K562 (cell line): Measurements from ENCODE around the gene QSOX2. TPM values are rescaled to one million over a fixed set of nuclear protein-coding genes. Genes with fewer than 3 reads are reported as not detected.

ENCODE experiments used
- ATAC-seq: fragments of 200-7000 bp; cut with Tn5 transposase; 3 replicates; pipeline ENCODE4 v1.9.1; 2020; ENCODE audit warnings: moderate library complexity
- BruUV-seq: library from RNA; stranded (reverse); fragments of 400-500 nt; replicated peaks from 2 replicates; lab custom pipeline; 2021; lab: Mats Ljungman, UMichigan
- CTCF ChIA-PET: fragments of 300-600 bp; formaldehyde crosslinking; extraction: SDS; loops from one replicate; lab custom pipeline; 2021; ENCODE audit warnings: low intra/inter-chr PET ratio; lab: Yijun Ruan, JAX
- POLR2A ChIA-PET: fragments of 300-600, 350-650 bp; sonication (Branson Sonifier 250); formaldehyde crosslinking; extraction: SDS; loops from one replicate; lab custom pipeline; 2021; ENCODE audit warnings: antibody characterized with exemption, inconsistent platforms; lab: Yijun Ruan, JAX
- DNase-seq, 4 experiments: peaks; one replicate each; pipeline versions ENCODE4 v3.0.0 to v3.0.0-alpha.2; 2011 to 2018; ENCODE audit warnings: low spot score in 3 of 4, mixed read lengths in 3 of 4; ENCODE audit errors: extremely low read depth in 1 of 4
- FAIRE-seq: peaks from 2 replicates; lab custom pipeline; 2011; peaks lifted over from hg19 to GRCh38; lab: Jason Lieb, UNC
- H2AFZ ChIP-seq: 2 replicates; pipeline ENCODE4 v1.6.0; 2011; ENCODE audit warnings: low read depth, low read length, control low read depth, inconsistent platforms
- H3K27ac ChIP-seq: fragments of 200-600 bp; 3 replicates; pipeline ENCODE4 v1.8.0; 2011; ENCODE audit warnings: low read depth, mild to moderate bottlenecking, control low read depth, inconsistent platforms, low read length, moderate library complexity, mixed read lengths; ENCODE audit errors: extremely low read depth
- H3K27me3 ChIP-seq, 2 experiments: fragments of 300-600 bp in 1 of 2; 2 replicates in 1 of 2; 3 replicates in 1 of 2; pipeline versions ENCODE4 v1.6.0 to v1.8.0; 2011; ENCODE audit warnings: inconsistent platforms in 2 of 2, low read length in 2 of 2, mild to moderate bottlenecking in 1 of 2, mixed read lengths in 1 of 2, moderate library complexity in 1 of 2; ENCODE audit not compliant: control insufficient read depth in 2 of 2, insufficient read depth in 2 of 2
- H3K36me3 ChIP-seq: fragments of 300-600 bp; 3 replicates; pipeline ENCODE4 v1.8.0; 2011; ENCODE audit warnings: mild to moderate bottlenecking, low read length, inconsistent platforms; ENCODE audit not compliant: control insufficient read depth, insufficient read depth
- H3K4me1 ChIP-seq, 2 experiments: fragments of 200-600 bp in 1 of 2; replicated peaks in 1 of 2; 2 replicates in 1 of 2; 3 replicates in 1 of 2; pipeline versions ENCODE4 v1.5.1 to v1.8.0; 2011; ENCODE audit warnings: inconsistent platforms in 2 of 2, low read length in 2 of 2, mild to moderate bottlenecking in 1 of 2, mixed read lengths in 1 of 2, moderate library complexity in 1 of 2; ENCODE audit not compliant: control insufficient read depth in 2 of 2, insufficient read depth in 2 of 2
- H3K4me2 ChIP-seq: 2 replicates; pipeline ENCODE4 v1.6.1; 2011; ENCODE audit warnings: low read length, control low read depth, inconsistent platforms, mixed read lengths; ENCODE audit not compliant: insufficient read depth
- H3K4me3 ChIP-seq: fragments of 200-600 bp; sonication (generic), shearing (Covaris generic); 2 replicates; pipeline ENCODE4 v1.5.1; 2016; ENCODE audit warnings: control low read depth, inconsistent platforms
- H3K79me2 ChIP-seq: fragments of 200-600 bp; 3 replicates; pipeline ENCODE4 v1.8.0; 2011; ENCODE audit warnings: low read length, inconsistent platforms; ENCODE audit not compliant: control insufficient read depth, insufficient read depth
- H3K9ac ChIP-seq, 2 experiments: 2 replicates each; pipeline versions ENCODE4 v1.6.0 to v1.6.1; 2011; ENCODE audit warnings: low read depth in 2 of 2, low read length in 2 of 2, control low read depth in 1 of 2, inconsistent platforms in 1 of 2, mild to moderate bottlenecking in 1 of 2, mixed read lengths in 1 of 2; ENCODE audit not compliant: insufficient read depth in 1 of 2
- H3K9me1 ChIP-seq: one replicate; pipeline ENCODE4 v1.6.0; 2011; ENCODE audit warnings: inconsistent platforms, mild to moderate bottlenecking, low read length, moderate library complexity; ENCODE audit not compliant: control insufficient read depth, insufficient read depth
- H3K9me3 ChIP-seq: replicated peaks from 2 replicates; pipeline ENCODE4 v1.5.1; 2011; ENCODE audit warnings: low read depth, low read length, inconsistent platforms; ENCODE audit not compliant: control insufficient read depth, insufficient read depth
- H4K20me1 ChIP-seq: replicated peaks from 2 replicates; pipeline ENCODE4 v1.6.1; 2011; ENCODE audit warnings: low read length, inconsistent platforms, mixed read lengths; ENCODE audit not compliant: control insufficient read depth, insufficient read depth
- ATF7 ChIP-seq: fragments of 450-650 bp; IDR thresholded peaks from 2 replicates; pipeline ENCODE4 v1.7.1; 2014; ENCODE audit warnings: mild to moderate bottlenecking, moderate library complexity
- EP400 ChIP-seq: fragments of 450-650 bp; IDR thresholded peaks from 2 replicates; pipeline ENCODE4 v1.6.1; 2017; ENCODE audit warnings: antibody characterized with exemption, mild to moderate bottlenecking, moderate library complexity
- MCM7 ChIP-seq, 2 experiments: fragments of 450-650 bp; IDR thresholded peaks; 2 replicates each; pipeline ENCODE4 v1.6.1; 2016 to 2018
- NFE2 ChIP-seq: IDR thresholded peaks from 2 replicates; pipeline ENCODE4 v1.6.1; 2014; ENCODE audit warnings: antibody characterized with exemption, low read depth
- YY1 ChIP-seq, 3 experiments: IDR thresholded peaks; 2 replicates each; pipeline ENCODE4 v1.6.1; 2011; ENCODE audit warnings: low read length in 2 of 3, mild to moderate bottlenecking in 2 of 3, moderate library complexity in 2 of 3, borderline replicate concordance in 1 of 3, control low read depth in 1 of 3, low read depth in 1 of 3; ENCODE audit not compliant: insufficient read depth in 3 of 3, insufficient replicate concordance in 2 of 3, control insufficient read depth in 1 of 3, insufficient read length in 1 of 3; ENCODE audit errors: extremely low read depth in 1 of 3
- ZNF239 ChIP-seq: fragments of 250-450 bp; sonication (Bioruptor Pico); IDR thresholded peaks from 2 replicates; pipeline ENCODE4 v1.4.0; 2020; ENCODE audit warnings: mild to moderate bottlenecking
- WGBS: fragments of 100-300 bp; shearing (Covaris generic); methylation state at CpG from one replicate; pipeline ENCODE4 v1.1.6; 2016; ENCODE audit warnings: low coverage, mixed read lengths; ENCODE audit not compliant: insufficient coverage; ENCODE audit errors: missing lambda C conversion rate; 5-methylcytosine and 5-hydroxymethylcytosine counted together
- in situ Hi-C: fragments of 300-500 bp; cut with MboI; formaldehyde crosslinking; loops from 4 replicates; pipeline ENCODE4 v1.15.0; 2018; ENCODE audit warnings: inconsistent platforms, mixed read lengths
- intact Hi-C: fragments of 100-400 bp; cut with micrococcal nuclease; formaldehyde crosslinking; loops from 2 replicates; pipeline ENCODE4 v1.14.2; 2022
- polyA plus RNA-seq, 8 experiments: library from polyadenylated mRNA; depleted of rRNA in 4 of 8; stranded (reverse) in 5 of 8; unstranded in 3 of 8; fragments of >200 nt; fragmentation: Nextera tagmentation in 2 of 8; fragmentation: Illumina TruSeq in 1 of 8; extraction: Ambion mirVana in 2 of 8; extraction: Trizol in 1 of 8; gene quantifications; 2 replicates each; pipeline versions ENCODE4 v1.2.1 to v1.2.3, GENCODE V29; 2011 to 2014; ENCODE audit warnings: inconsistent platforms in 1 of 8, missing spikeins in 1 of 8
- total RNA-seq, 7 experiments: library from RNA; depleted of rRNA in 6 of 7; stranded (reverse); fragments of >200 nt in 6 of 7; fragmentation: Illumina TruSeq in 2 of 7; extraction: Trizol in 2 of 7; gene quantifications; 2 replicates each; pipeline versions ENCODE4 v1.2.1 to v1.2.3, GENCODE V29; 2011 to 2021; ENCODE audit warnings: low replicate concordance in 1 of 7
- TF ChIP-seq, protein P1 (sequence below): fragments of 450-650 bp; formaldehyde crosslinking; IDR thresholded peaks from 2 replicates; pipeline ENCODE4 v1.4.0; 2020; ENCODE audit warnings: mild to moderate bottlenecking, moderate library complexity
- TF ChIP-seq, protein P2 (sequence below): sonication (generic); formaldehyde crosslinking; IDR thresholded peaks from 2 replicates; pipeline ENCODE4 v1.8.1; 2022; ENCODE audit warnings: missing genetic modification reagents
- TF ChIP-seq, protein P3 (sequence below), 3 experiments: fragments of 200-800 bp in 1 of 3; sonication (Bioruptor generic) in 1 of 3; sonication (generic) in 1 of 3; formaldehyde crosslinking in 1 of 3; IDR thresholded peaks; 2 replicates each; pipeline versions ENCODE4 v1.6.1 to v1.8.0; 2016 to 2022; ENCODE audit warnings: mild to moderate bottlenecking in 2 of 3, missing compliant biosample characterization in 2 of 3, missing genetic modification characterization in 2 of 3, missing genetic modification reagents in 1 of 3
- TF ChIP-seq, protein P4 (sequence below): fragments of 450-650 bp; IDR thresholded peaks from 2 replicates; pipeline ENCODE4 v1.6.1; 2018; ENCODE audit warnings: mild to moderate bottlenecking, low read depth; ENCODE audit not compliant: partially characterized antibody
- TF ChIP-seq, protein P5 (sequence below): fragments of 250-450 bp; sonication (Bioruptor Pico); IDR thresholded peaks from 2 replicates; pipeline ENCODE4 v1.5.0; 2020; ENCODE audit warnings: mild to moderate bottlenecking

QSOX2 gene
- total and polyA plus RNA-seq, 9 of the 15 experiments (the other 6 are each of a cell fraction or from before 2014, with no cell fraction given), result 0.51 to 23.7 (median 12.7) TPM

DNA sequence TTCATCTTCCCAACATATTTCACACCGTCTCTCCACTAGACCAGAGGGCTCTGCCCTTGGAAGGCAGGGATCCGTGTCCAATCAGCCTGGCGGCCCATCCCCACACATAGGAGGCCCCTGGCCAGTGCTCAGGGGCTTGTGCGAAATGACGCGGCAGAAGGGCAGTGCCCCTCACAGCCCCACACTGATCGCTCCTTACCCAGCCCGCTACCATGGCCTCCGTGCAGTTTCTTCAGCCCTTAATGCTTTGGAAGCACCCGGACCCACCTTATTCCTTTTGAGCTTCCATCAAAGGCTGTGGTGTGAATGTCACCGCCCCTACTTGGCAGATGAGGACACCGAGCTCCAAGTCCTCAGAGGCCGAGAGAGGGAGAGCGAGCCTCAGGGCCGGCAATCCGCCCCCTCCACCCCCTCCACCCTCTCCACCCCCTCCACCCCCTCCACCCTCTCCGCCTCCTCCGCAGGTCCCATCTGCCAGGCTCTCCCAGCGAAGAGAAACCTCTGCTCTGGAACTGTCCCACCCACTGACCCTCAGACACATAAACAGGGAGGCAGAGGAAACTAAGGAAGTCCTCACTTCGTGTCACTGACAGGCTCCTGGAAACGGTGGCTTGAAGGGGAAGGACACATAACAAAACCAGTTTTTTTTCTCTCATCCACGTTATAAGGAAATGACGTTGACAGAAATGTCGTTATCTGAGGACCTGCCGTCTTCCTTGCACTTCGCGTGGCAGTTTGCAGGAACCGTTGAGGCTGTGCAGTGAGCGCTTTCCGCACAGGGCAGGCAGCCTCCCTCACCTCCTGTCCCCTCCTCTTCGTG is 13.9 kb downstream of the QSOX2 start:
- WGBS, result 47% methylated on average over 24 of the region's 31 CpGs
- Histone ChIP-seq H3K4me2 (peak overlapping the region; percentile 61), H3K79me2 (peaks cover 64% of the 10 kb centered on the region), H4K20me1 (peaks cover 21% of the 10 kb centered on the region), H3K9me1 (peaks cover 8% of the 10 kb centered on the region), H3K4me3 (no peak overlapping the region), H2AFZ (peak overlapping the region; percentile 59; the same call in 1 of the 2 replicates), H3K27me3 (no peaks in the 10 kb centered on the region), H3K27ac (peak overlapping the region; percentile 72; the same call in 2 of the 3 replicates), H3K4me1 (peaks cover 27 to 58% of the 10 kb centered on the region in 2 experiments), H3K9ac (peak overlapping the region; percentile 31 to 84), H3K36me3 (peaks cover 57% of the 10 kb centered on the region), H3K9me3 (no peaks in the 10 kb centered on the region)
- POLR2A ChIA-PET, result interaction anchor here (0.6 to 1.0 kb wide), 3 partner anchors 8 to 40 kb away, joined by 3 to 7 read pairs (median 3); no protein-coding TSS in a partner anchor
- CTCF ChIA-PET, result no interaction called here
- no TSS peak for BruUV-seq
- peak; percentile 80 for FAIRE-seq
- ATAC-seq, result peak; percentile 64
- in situ Hi-C loops (no loop called here), intact Hi-C loops (no loop called here)
- peak; percentile 53 to 66 (median 64) for DNase-seq
- TF ChIP-seq ZNF239 (CRISPR knock-in tag) (no peak), MCM7 (IDR thresholded peaks at IDR 0.05) (no peak), NFE2 (peak; percentile 27; the same call in 1 of the 2 replicates), EP400 (peak; percentile 60; the same call in 1 of the 2 replicates), ATF7 (peak; percentile 49; the same call in 1 of the 2 replicates), YY1 (IDR thresholded peaks at IDR 0.05; ENCODE audit: borderline replicate concordance in 1 of 3, control insufficient read depth in 1 of 3, extremely low read depth in 1 of 3, insufficient read depth in 3 of 3, insufficient read length in 1 of 3, insufficient replicate concordance in 2 of 3, low read depth in 1 of 3, low read length in 2 of 3) (peak in 1 of 3 experiments; percentile 12)
- TF ChIP-seq, protein P1, sequence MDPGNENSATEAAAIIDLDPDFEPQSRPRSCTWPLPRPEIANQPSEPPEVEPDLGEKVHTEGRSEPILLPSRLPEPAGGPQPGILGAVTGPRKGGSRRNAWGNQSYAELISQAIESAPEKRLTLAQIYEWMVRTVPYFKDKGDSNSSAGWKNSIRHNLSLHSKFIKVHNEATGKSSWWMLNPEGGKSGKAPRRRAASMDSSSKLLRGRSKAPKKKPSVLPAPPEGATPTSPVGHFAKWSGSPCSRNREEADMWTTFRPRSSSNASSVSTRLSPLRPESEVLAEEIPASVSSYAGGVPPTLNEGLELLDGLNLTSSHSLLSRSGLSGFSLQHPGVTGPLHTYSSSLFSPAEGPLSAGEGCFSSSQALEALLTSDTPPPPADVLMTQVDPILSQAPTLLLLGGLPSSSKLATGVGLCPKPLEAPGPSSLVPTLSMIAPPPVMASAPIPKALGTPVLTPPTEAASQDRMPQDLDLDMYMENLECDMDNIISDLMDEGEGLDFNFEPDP (CRISPR knock-in tag), result no peak
- TF ChIP-seq, protein P2, sequence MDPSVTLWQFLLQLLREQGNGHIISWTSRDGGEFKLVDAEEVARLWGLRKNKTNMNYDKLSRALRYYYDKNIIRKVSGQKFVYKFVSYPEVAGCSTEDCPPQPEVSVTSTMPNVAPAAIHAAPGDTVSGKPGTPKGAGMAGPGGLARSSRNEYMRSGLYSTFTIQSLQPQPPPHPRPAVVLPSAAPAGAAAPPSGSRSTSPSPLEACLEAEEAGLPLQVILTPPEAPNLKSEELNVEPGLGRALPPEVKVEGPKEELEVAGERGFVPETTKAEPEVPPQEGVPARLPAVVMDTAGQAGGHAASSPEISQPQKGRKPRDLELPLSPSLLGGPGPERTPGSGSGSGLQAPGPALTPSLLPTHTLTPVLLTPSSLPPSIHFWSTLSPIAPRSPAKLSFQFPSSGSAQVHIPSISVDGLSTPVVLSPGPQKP (CRISPR knock-in tag), result no peak
- TF ChIP-seq, protein P3, sequence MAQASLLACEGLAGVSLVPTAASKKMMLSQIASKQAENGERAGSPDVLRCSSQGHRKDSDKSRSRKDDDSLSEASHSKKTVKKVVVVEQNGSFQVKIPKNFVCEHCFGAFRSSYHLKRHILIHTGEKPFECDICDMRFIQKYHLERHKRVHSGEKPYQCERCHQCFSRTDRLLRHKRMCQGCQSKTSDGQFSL (CRISPR knock-in tag; IDR thresholded peaks at IDR 0.05), result no peak
- TF ChIP-seq, protein P3 (tag; IDR thresholded peaks at IDR 0.05), result no peak
- TF ChIP-seq, protein P4, sequence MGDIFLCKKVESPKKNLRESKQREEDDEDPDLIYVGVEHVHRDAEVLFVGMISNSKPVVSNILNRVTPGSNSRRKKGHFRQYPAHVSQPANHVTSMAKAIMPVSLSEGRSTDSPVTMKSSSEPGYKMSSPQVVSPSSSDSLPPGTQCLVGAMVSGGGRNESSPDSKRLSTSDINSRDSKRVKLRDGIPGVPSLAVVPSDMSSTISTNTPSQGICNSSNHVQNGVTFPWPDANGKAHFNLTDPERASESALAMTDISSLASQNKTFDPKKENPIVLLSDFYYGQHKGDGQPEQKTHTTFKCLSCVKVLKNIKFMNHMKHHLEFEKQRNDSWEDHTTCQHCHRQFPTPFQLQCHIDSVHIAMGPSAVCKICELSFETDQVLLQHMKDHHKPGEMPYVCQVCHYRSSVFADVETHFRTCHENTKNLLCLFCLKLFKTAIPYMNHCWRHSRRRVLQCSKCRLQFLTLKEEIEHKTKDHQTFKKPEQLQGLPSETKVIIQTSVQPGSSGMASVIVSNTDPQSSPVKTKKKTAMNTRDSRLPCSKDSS, result no peak
- TF ChIP-seq, protein P5, sequence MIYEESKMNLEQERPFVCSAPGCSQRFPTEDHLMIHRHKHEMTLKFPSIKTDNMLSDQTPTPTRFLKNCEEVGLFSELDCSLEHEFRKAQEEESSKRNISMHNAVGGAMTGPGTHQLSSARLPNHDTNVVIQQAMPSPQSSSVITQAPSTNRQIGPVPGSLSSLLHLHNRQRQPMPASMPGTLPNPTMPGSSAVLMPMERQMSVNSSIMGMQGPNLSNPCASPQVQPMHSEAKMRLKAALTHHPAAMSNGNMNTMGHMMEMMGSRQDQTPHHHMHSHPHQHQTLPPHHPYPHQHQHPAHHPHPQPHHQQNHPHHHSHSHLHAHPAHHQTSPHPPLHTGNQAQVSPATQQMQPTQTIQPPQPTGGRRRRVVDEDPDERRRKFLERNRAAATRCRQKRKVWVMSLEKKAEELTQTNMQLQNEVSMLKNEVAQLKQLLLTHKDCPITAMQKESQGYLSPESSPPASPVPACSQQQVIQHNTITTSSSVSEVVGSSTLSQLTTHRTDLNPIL (CRISPR knock-in tag), result no peak
